ENCODE results near the gene ALKBH1. TPM values are rescaled to one million over a fixed set of nuclear protein-coding genes. Genes with fewer than 3 reads are reported as not detected.

Gene ALKBH1
- total RNA-seq, 1 donor, result 7.6 TPM

DNA sequence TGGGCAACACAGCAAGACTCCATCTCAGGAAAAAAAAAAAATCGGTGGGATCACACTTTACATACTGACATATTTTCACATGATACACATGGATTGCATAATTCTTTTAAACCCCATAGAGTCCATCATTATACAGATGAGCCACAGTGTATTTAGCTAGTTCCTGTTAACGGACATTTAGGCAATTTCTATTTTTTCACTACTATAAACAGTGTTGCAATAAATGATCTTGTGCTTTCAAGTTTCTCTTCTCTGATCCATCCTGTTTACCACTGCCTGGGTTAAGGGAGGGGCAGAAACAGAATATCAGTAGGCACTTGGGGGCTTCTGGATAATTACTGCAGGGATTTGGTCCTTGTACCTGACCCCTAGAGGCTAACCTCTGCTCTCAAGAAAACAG is 48.0 kb downstream of the ALKBH1 start:
- no peak for DNase-seq (ENCODE audit: low read depth)
- H3K4me3 ChIP-seq (ENCODE audit: low read depth, low read length), result no peak overlapping the region
- TF ChIP-seq, protein P1, sequence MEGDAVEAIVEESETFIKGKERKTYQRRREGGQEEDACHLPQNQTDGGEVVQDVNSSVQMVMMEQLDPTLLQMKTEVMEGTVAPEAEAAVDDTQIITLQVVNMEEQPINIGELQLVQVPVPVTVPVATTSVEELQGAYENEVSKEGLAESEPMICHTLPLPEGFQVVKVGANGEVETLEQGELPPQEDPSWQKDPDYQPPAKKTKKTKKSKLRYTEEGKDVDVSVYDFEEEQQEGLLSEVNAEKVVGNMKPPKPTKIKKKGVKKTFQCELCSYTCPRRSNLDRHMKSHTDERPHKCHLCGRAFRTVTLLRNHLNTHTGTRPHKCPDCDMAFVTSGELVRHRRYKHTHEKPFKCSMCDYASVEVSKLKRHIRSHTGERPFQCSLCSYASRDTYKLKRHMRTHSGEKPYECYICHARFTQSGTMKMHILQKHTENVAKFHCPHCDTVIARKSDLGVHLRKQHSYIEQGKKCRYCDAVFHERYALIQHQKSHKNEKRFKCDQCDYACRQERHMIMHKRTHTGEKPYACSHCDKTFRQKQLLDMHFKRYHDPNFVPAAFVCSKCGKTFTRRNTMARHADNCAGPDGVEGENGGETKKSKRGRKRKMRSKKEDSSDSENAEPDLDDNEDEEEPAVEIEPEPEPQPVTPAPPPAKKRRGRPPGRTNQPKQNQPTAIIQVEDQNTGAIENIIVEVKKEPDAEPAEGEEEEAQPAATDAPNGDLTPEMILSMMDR (IDR thresholded peaks at IDR 0.05; ENCODE audit: insufficient read depth, low read length), result no peak

DNA sequence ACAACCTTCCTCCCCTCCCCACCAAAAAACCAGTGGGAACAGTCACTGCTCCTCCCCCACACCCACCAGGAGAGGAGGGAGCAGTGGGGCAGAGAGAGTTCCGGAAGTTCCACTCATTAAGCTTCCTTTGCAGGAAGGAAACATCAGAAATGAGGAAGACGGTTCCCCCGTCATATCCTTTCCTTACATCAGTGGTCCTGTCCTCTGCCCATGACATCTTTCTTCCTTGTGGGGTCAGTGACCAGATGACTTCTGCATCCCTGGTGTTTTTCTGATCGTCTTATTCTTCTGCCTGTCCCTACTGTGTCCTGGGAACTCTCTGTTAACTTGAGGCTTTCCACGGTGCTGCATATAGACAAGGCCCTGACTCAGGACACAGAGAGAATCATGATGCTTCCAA is 50.5 kb downstream of the ALKBH1 start:
- no peak overlapping the region for H3K4me3 ChIP-seq (ENCODE audit: low read depth, low read length)
- TF ChIP-seq, protein P1 (IDR thresholded peaks at IDR 0.05; ENCODE audit: insufficient read depth, low read length), result no peak
- no peak for DNase-seq (ENCODE audit: low read depth)

DNA sequence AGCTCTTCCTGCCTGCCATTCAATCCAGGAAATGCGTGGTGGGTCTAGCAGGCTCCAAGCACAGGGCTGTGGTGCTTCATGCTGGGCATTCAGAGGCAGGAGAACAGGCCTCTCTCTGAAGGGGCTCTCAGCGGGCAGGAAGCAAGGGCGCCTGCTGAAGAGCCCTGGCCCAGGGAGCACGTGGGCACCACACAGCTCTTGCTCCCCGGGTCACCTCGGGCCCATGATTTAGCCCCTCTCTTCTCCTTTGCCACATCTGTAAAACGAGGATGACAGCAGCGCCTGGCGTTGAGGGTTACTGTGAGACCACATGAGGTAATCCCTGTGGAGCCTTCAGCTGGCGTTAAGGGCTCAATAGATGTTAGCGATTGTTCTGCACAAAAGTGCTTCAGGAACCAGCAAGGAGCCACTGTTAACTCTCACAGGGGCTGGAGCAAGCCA is 53.8 kb downstream of the ALKBH1 start:
- DNase-seq (ENCODE audit: low read depth), result no peak
- TF ChIP-seq, protein P1 (IDR thresholded peaks at IDR 0.05; ENCODE audit: insufficient read depth, low read length), result no peak
- no peak overlapping the region for H3K4me3 ChIP-seq (ENCODE audit: low read depth, low read length)

DNA sequence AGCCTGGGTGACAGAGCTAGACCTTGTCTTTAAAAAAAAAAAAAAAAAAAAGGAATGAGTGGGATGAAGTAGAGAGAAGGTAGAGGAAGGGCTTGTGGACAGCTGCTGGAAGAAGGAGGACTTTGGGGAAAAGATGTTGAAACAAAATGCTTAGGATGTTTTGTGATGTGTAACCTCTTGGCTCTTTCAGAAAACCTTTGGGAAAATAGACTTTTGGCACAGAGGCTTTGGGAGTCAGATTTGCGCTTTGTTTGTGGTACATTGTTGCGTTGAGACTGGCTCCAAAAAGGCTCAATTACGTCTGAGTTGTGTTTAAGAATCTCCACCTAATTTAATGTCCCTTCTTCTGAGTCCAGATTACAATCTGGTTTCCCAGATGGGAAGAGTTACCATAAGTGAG is 58.5 kb downstream of the ALKBH1 start:
- DNase-seq (ENCODE audit: low read depth), result peak; percentile 48
- TF ChIP-seq, protein P1 (IDR thresholded peaks at IDR 0.05; ENCODE audit: insufficient read depth, low read length), result no peak
- H3K4me3 ChIP-seq (ENCODE audit: low read depth, low read length), result no peak overlapping the region

DNA sequence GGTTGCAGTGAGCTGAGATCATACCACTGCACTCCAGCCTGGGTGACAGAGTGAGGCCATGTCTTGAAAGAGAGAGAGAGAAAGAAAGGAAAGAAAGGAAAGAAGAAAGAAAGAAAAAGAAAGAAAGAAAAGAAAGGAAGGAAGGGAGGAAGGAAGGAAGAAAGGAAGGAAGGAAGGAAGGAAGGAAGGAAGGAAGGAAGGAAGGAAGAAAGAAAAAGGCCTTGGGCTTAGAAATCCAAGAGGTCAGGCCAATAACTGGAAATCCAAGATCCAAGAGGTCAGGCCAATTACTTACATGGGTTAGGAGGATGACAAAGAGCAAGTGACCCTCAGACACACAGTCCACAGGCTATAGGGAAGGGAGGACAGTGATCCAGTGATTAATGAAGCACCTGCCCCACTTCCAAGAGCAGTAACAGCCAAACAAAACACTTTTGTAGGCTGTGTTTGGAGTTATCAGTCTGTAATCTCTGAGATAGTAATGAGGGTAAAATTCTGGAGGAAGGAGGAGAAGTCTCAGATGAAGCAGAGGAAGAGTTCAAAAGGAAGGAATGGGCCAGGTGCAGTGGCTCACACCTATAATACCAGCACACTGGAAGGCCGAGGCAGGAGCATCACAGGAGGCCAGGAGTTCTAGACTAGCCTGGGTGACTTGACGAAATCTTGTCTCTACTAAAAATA is 59.2 kb downstream of the ALKBH1 start:
- no peak overlapping the region for H3K4me3 ChIP-seq (ENCODE audit: low read depth, low read length)
- no peak for DNase-seq (ENCODE audit: low read depth)
- TF ChIP-seq, protein P1 (IDR thresholded peaks at IDR 0.05; ENCODE audit: insufficient read depth, low read length), result no peak

DNA sequence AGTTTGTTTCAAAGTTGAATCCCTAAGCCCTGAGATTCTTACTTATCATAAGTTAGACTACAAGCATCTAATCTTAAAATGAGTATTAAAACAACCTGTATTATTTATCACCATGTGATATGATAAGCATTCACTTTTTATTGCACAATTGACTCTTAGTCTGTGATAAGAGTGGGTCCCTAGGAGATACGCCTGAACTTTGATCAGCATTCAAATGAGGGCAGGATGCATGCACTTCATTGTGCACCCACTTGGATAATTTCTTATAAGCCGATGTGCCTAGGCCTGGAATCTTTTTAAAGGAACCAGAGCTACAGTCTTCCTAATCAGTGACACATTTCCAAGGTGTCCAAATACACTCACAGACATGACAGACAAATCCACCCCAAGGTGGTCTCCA is 60.0 kb downstream of the ALKBH1 start:
- TF ChIP-seq, protein P1 (IDR thresholded peaks at IDR 0.05; ENCODE audit: insufficient read depth, low read length), result no peak
- no peak for DNase-seq (ENCODE audit: low read depth)
- no peak overlapping the region for H3K4me3 ChIP-seq (ENCODE audit: low read depth, low read length)

DNA sequence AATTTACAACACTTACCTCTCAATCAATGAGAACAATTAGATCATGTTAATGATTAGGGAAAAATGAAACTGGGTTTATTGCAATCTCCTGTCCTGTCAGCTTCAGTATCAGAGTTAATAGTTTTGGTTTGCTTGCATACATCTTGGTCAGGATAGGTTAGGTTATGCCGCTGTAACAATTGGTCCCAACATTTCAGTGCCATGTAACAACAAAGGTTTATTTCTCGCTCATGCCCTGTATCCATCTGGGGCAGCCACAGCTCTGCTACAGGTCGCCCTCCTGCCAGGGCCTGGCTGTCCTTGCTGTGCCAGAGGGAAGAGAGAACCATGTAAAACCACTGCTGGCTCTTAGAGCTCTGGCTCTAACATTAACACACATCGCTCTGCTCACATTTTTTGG is 60.9 kb downstream of the ALKBH1 start:
- no peak for DNase-seq (ENCODE audit: low read depth)
- TF ChIP-seq, protein P1 (IDR thresholded peaks at IDR 0.05; ENCODE audit: insufficient read depth, low read length), result no peak
- H3K4me3 ChIP-seq (ENCODE audit: low read depth, low read length), result no peak overlapping the region
